GM21619 (cell line): ENCODE data around the gene C1QL3.

Experiments
- ATAC-seq: cut with Tn5 transposase; IDR thresholded peaks from one replicate; pipeline ENCODE4 v1.9.1; 2021; ENCODE audit not compliant: unreplicated experiment

Gene C1QL3

DNA sequence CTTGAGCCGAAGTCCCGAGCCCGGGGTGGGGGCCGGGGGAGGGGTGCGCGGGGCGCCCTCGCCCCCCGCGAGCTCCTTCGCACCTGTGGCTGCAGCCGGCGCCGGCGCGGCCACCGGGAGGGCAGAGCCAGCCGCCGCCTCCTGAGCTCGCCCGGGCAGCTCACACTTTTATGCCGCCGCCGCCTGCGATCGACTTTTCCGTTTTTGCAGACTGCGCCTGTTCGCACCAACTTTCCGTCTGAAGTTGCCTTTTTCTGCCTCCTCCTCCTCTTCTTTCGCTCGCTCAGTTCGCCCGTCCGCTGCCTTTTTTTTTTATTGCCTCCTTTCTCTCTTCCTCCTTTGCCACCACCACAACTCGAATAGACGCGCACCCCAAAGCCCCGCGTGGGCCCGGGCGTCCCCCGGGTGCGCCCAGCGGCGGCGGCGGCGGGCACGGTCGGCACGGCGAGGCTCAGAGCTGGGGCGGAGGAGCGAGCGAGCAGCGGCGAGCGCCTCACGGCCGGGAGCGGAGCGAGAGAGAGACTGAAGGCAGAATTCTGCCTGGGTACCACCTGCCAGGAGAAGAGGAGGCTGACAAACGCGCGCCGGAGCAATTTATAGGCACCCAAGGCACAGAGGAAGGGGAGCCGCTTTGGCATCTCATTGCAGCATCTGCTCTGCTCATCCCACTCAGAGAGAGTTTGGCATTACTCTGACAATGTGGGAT lies at the start of gene C1QL3:
C1QL3 (minus strand) TSS at position 569 of the 706 bp plus-strand sequence. CDS start 814 bp downstream, outside the sequence.
- peak; percentile 27 for ATAC-seq

GRCh38 chr10:16570731-16571130 lies 49.1 kb upstream of the C1QL3 start:
- peak; percentile 94 for ATAC-seq

GRCh38 chr10:16566202-16566805 lies 44.6 kb upstream of the C1QL3 start:
- no peak for ATAC-seq

- no peak for ATAC-seq
Measured at GRCh38 chr10:16565604-16566003, 43.9 kb upstream of the C1QL3 start.

- ATAC-seq: no peak
Measured at GRCh38 chr10:16562891-16563290, 41.2 kb upstream of the C1QL3 start.

DNA sequence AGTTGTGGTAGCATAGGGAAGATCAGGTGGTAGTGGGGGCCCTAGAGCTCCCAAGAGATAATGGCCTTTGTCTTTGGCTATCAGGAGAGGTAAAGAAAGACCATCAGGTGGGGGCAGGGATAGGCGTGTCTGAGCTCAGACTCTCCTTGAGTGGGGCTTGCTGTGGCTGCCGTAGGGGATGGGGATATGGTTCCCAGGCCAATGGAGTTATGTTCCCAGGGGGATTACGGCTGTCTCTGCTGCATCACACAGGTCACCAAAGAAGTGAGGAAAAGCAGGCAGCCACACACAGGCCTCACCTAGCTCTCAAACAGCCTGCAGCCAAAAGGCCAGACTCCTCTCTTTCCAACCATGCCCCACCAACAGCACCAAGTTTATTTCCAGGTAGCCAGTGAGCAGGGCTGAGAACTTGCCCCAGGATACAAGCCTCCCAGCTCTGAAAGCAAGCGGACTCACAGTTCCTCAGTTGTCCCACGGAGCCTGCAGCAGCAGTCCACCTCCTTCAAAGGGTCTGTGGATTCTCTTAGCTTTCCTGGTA lies 37.6 kb upstream of the C1QL3 start:
- ATAC-seq: no peak

DNA sequence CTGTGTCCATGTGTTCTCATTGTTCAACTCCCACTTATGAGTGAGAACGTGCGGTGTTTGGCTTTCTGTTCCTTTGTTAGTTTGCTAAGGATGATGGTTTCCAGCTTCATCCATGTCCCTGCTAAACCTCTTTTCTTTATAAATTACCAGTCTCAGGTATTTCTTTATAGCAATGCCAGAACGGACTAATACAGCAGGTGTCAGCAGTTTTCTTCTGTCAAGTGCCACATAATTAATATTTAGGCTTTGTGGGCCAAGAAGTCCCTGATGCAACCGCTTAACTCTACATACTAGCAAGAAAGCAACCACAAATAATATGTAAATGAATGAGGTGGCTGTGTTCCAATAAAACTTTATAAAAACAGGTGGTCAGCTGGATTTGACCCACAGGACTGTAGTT lies 26.3 kb upstream of the C1QL3 start:
- ATAC-seq: no peak

DNA sequence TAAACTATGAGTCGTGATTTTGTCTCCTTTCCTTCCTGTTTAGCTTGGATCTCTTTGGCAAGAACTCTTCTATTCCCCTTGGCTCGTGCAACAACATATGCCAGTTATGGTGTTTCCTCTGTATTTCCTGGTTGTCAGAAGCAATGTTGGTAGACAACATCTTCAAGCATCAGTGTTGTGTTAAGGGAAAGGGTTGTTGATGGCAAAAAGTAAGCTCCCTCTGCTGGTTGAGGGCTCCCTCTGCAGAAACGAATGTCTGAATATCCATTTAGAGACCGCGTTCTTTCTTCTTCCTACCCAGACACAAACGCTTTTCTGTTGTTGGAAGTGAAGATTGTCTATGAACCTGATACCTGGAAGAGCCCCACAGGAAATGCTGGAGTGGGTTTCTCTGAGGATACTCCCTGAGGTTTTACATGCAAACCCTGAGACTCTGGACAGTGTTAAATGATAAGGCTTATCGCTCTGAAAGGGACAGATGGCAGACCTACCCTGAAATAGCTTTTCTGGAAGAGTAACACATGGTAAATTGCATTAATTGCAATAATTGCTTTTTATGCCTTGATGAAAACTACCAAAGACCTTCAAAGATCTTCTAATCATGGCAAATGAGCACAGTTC lies 23.5 kb upstream of the C1QL3 start:
- ATAC-seq: no peak

DNA sequence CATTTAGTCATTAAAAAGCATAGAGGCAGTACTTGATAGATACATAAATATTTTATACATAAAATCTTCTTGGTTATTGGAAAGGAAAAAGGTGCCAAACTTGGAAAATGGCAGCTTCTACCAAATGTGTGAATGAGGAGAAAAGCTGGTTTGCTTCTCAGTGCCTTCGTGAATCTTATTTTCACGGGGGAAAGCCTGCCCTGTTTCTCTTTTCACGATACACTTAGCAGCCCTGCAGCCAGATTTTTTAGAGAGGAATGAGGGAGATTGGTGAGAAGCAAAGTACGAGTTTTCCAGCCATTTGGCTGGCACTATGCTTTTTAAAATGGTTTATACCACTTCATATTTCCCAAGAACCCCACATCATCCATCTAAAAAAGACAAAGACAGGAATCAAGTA lies 22.9 kb upstream of the C1QL3 start:
- ATAC-seq: no peak

GRCh38 chr10:16544099-16544498 lies 22.4 kb upstream of the C1QL3 start:
- ATAC-seq: no peak

DNA sequence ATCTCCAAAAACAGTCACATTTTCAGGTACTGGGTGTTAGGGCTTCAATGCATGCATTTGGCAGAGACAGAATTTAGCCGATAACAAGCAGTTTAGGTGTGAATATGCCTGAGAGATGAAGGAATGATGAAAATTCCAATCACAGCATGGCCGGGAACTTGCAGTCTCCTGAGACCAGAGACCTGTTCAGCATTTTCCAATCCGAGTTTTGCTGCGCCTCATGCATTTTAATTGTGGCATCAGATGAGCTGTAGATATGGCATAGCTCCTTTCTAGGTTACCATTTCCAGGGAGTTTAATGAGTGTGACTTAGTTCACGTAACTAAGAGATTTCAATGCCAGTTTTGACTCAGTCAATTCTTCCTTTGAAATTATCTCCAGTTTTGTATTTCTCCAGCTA lies 14.5 kb upstream of the C1QL3 start:
- no peak for ATAC-seq

DNA sequence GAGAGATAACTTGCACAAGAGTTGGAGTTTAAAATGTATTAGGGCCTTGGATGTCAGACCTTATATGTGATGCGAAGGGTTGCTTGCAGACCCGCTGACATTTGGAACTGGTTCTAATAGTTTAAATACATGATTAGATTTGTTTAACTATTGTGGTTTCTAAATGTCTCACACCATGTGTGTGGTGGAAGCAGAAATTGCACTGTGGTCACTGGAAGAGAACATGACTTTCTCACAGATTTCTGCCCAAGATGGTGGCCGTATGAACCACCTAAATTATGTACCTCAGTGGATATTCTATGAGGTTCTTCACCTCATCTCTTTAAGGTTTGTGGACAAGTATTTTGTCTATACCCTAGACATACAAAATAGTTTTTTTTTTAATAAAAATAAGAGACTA lies 8.2 kb upstream of the C1QL3 start:
- no peak for ATAC-seq

DNA sequence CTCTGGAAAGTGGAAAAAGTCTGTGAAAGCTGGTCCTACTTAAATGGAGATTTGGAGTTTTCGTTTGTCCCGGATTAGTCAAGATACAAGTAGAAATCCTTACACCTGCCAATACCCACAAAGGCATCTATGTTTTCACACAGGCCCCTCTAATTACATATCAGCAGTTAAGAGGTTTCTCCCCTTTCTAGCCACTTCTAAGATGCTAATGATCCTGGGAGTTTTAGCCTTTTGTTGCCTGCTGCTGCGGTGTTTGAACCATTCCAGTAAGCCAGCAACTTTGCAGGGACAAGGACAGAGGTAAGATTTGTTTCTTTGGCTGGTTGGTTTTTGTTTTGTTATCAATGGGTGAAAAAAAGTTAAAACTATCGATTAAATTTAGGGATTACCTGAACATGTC lies 5.8 kb upstream of the C1QL3 start:
- no peak for ATAC-seq

GRCh38 chr10:16520900-16521299 lies 779 bp downstream of the C1QL3 start:
- ATAC-seq: peak; percentile 55

- ATAC-seq: peak; percentile 38
Measured at GRCh38 chr10:16519908-16520861, 1.5 kb downstream of the C1QL3 start.

DNA sequence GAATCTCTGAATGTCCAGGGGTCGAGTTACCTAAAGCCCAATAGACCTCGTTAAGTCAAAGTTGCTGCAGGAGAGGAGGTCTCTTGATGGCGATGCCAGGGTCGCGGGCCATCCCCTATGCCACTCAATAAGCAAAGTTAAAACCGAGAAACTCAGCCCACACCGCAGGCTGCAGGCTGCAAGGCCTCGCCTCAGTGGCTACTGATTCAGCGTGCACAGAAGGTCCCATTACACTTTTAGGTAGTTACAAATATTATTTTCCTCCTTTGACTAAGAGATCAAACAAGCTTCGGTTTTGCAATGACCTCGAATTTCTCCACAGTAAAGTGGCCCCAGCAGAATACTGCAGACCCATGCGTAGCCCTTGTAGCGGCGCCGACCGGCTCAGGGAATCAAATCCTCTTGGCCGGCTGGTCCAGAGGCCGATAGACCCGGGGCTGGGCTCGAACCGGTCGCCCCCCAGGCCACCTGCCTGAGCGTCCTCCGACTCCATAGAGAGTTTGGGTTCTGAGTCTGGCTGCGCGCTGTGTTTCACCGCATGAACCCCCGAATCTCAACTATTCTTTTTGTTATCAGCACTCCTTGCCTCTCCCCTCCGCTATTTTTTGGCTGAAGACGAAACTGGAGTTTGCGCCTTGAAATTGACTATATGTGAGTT lies 2.3 kb downstream of the C1QL3 start:
- no peak for ATAC-seq

GRCh38 chr10:16518822-16519221 lies 2.9 kb downstream of the C1QL3 start:
- ATAC-seq: no peak

DNA sequence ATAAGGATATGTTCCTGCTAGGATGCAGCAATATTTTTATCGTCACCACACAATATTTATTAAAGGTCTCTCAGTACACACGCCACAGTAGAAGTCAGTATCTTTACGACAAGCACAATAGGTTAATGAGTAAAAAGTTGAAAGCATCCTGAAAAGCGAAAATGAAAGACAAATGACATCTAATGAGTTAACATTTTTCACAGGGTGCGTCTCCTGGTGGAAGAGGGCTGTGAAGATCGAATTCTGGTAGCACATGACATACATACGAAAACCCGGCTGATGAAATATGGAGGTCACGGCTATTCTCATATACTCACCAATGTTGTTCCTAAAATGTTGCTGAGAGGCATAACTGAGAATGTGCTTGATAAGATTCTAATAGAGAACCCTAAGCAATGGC lies 10.8 kb downstream of the C1QL3 start:
- no peak for ATAC-seq

- ATAC-seq: no peak
Measured at GRCh38 chr10:16509996-16510395, 11.7 kb downstream of the C1QL3 start.

DNA sequence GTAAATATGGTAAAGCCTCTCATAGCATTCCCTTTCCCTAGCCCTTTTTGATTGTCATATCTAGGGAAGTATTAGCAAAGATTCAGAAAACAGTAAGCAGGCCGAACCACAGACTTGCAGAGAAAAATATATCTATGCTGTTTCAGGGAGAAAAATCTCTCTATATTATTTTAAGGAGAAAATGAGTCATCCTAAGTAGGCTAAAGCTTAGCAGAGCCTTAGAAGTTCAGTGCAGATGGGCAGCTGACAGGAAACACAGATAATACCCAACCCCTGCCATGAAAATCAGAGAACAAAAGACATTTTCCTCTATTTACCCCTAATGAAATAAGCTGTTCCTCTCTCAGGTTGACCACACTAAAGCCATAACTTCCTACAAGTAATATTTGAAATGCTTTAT lies 16.5 kb downstream of the C1QL3 start:
- ATAC-seq: no peak

- no peak for ATAC-seq
Measured at GRCh38 chr10:16497911-16498310, 23.8 kb downstream of the C1QL3 start.
